ENCODE data around the gene TEN1. TPM values are rescaled to one million over a fixed set of nuclear protein-coding genes. Genes with fewer than 3 reads are reported as not detected.

Gene TEN1
- total RNA-seq, 2 experiments from 2014 or later = 15.0 to 15.8 TPM

DNA sequence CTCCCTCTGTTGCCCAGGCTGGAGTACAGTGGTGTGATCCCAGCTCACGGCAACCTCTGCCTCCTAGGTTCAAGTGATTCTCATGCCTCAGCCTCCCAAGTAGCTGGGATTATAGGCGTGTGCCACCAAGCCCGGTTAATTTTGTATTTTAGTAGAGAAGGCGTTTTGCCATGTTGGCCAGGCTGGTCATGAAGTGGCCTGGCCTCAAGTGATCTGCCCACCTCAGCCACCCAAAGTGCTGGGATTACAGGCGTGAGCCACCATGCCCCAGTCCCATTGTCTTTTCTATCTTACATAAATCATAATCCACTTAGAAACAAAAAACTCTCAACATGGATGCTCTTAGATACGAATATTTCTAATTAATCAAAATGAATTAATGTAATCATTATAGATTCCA, 3.9 kb upstream of the TEN1 start:
- CTCF ChIA-PET = interaction anchor here (0.7 kb wide), 1 partner anchor 14 kb away, joined by 4 read pairs; no protein-coding TSS in a partner anchor
- POLR2A ChIA-PET = interaction anchor here (0.7 kb wide), 1 partner anchor 14 kb away, joined by 3 read pairs; no protein-coding TSS in a partner anchor

DNA sequence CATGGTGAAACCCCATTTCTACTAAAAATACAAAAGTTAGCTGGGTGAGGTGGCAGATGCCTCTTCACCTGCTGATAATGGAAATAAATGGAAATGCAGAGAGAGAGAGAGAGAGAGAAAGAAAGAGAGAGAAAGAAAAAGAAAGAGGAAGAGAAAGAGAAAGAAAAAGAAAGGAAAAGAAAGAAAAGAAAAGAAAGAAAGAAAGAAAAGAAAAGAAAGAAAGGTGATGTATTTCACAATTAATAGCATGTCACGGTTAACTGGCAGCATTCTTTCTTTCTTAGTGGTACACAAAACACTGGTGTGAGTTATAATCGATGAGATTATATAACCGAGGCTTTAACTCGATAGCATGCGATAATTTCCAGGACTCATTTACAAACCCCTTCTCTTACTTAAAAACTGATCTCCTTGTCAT, 3.3 kb upstream of the TEN1 start:
- CTCF ChIA-PET = interaction anchor here (0.7 kb wide), 1 partner anchor 15 kb away, joined by 4 read pairs; no protein-coding TSS in a partner anchor
- POLR2A ChIA-PET = interaction anchor here (0.6 to 0.7 kb wide), 2 partner anchors 15 to 380 kb away, joined by 3 to 5 read pairs; no protein-coding TSS in a partner anchor

DNA sequence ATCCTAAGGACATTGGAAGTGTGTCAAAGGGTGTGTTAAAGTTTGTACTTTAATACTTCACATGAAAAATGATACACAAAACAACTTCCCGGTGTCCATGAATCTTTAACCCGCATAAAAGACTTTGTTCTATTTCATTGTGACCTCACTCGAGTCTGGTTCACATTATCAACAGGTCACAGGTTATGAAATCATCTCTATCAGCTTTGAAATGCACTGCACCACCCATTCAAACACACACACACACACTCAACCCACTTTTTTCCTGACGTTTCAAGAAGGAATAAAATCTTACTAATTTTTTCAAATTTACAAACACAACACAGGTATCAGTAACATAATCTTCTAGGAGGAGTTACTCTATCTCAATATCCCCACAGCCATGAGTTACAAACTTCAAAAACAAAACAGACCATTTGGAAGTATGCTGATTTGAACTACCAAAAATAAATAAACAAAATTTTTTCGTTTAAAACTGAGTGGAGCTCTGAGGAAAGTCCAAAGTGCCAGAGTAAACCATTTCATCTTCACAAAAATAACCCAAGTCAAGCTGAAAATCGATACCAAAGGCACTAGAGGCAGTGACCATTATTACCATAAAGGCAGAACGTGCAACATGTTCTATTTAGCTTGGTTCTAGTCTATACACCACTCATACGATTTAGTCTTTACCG, 2.7 kb upstream of the TEN1 start:
- CTCF ChIA-PET = interaction anchor here (0.8 to 0.9 kb wide), 2 partner anchors 71 to 293 kb away, joined by 3 to 5 read pairs; no protein-coding TSS in a partner anchor
- POLR2A ChIA-PET = interaction anchor here (0.6 kb wide), 1 partner anchor 379 kb away, joined by 5 read pairs; no protein-coding TSS in a partner anchor

DNA sequence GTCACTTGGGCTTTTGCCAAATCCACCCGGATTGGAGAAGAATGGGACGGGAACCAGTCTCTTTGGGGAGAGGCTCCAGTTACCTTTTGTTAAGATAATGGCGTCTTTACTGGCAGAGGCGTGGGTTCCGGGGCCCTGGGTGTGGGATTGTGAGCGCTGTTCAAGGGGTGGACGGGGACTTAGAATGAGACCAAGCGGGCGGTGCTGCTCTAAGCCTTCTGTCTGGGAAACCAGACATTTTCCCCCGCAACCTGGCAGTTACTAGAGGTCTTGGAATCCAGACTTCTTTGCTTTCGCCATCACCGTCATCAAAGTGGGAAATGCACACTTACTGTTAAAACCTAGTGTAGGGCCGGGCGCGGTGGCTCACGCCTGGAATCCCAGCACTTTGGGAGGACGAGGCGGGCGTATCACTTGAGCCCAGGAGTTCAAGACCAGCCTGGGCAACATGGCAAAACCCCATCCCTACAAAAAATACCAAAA, 706 bp downstream of the TEN1 start:
- CTCF ChIA-PET = interaction anchor here (0.7 to 1.9 kb wide), 2 partner anchors 59 to 74 kb away, joined by 3 to 5 read pairs; no protein-coding TSS in a partner anchor

GRCh38 chr17:75980188-75981018, 1.4 kb downstream of the TEN1 start:
- ChIA-PET CTCF (interaction anchor here (0.5 to 1.9 kb wide), 4 partner anchors 59 to 235 kb away, joined by 3 to 5 read pairs (median 4); no protein-coding TSS in a partner anchor), POLR2A (interaction anchor here (0.7 kb wide), 3 partner anchors 9 to 119 kb away, joined by 3 to 4 read pairs (median 3); no protein-coding TSS in a partner anchor)

More for the DNA sequence above, 706 bp downstream of the TEN1 start:
- POLR2A ChIA-PET = interaction anchor here (0.7 kb wide), 2 partner anchors 8 to 62 kb away, joined by 3 read pairs; no protein-coding TSS in a partner anchor

GRCh38 chr17:75981019-75981615, 2.1 kb downstream of the TEN1 start:
- CTCF ChIA-PET = interaction anchor here (0.5 to 1.9 kb wide), 2 partner anchors 76 to 234 kb away, joined by 3 to 5 read pairs; no protein-coding TSS in a partner anchor

GRCh38 chr17:75983501-75984181, 4.6 kb downstream of the TEN1 start:
- ChIA-PET POLR2A (no interaction called here), CTCF (no interaction called here)

More at GRCh38 chr17:75981019-75981615, 2.1 kb downstream of the TEN1 start:
- POLR2A ChIA-PET = interaction anchor here (0.7 kb wide), 1 partner anchor 76 kb away, joined by 3 read pairs; no protein-coding TSS in a partner anchor

DNA sequence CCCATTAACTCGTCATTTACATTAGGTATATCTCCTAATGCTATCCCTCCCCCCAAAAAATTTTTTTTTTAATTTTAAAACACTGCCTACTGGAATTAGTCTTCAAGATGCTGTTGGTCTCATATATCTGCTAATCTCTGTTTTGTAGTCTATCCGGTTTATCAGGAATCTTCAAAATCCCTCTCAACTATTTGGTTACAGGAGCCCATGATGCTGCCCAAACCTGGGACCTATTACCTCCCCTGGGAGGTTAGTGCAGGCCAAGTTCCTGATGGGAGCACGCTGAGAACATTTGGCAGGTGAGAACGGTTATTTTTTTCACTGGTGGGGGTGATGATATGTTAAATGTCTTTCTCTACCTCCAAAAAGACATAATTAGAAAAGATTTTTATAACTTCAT, 6.9 kb downstream of the TEN1 start:
- CTCF ChIA-PET = no interaction called here
- POLR2A ChIA-PET = no interaction called here

DNA sequence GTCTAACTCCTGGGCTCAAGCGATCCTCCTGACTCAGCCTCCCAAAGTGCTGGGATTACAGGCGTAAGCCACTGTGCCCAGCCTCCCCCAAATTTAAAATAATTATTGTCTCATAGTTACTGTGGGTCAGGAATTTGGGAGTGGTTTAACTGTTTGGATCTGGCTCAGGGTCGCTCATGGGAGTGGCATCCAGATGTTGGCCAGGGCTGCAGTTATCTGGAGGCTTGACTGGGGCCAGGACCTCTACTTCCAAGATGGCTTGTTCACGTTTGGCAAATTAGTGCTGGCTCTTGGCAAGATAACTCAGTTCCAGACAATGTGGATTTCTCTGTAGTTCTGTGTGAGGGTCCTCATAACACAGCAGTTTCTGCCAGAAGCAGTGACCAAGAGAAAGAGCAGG, 8.0 kb downstream of the TEN1 start:
- ChIA-PET POLR2A (no interaction called here), CTCF (interaction anchor here (0.7 to 1.2 kb wide), 2 partner anchors 21 to 24 kb away, joined by 3 to 4 read pairs; no protein-coding TSS in a partner anchor)

- CTCF ChIA-PET = interaction anchor here (1.9 kb wide), 1 partner anchor 14 kb away, joined by 8 read pairs; no protein-coding TSS in a partner anchor
- POLR2A ChIA-PET = interaction anchor here (0.6 kb wide), 1 partner anchor 35 kb away, joined by 3 read pairs; no protein-coding TSS in a partner anchor
Measured at GRCh38 chr17:75991396-75991795, 12.4 kb downstream of the TEN1 start.

GRCh38 chr17:75994802-75995370, 15.8 kb downstream of the TEN1 start:
- CTCF ChIA-PET = interaction anchor here (2.3 to 2.5 kb wide), 2 partner anchors 10 to 90 kb away, joined by 6 to 8 read pairs; partner anchors contain the start of gene MRPL38
- POLR2A ChIA-PET = no interaction called here

- CTCF ChIA-PET = interaction anchor here (2.3 to 2.5 kb wide), 2 partner anchors 9 to 90 kb away, joined by 6 to 8 read pairs; partner anchors contain the start of gene MRPL38
- POLR2A ChIA-PET = no interaction called here
Measured at GRCh38 chr17:75995385-75995925, 16.4 kb downstream of the TEN1 start.

DNA sequence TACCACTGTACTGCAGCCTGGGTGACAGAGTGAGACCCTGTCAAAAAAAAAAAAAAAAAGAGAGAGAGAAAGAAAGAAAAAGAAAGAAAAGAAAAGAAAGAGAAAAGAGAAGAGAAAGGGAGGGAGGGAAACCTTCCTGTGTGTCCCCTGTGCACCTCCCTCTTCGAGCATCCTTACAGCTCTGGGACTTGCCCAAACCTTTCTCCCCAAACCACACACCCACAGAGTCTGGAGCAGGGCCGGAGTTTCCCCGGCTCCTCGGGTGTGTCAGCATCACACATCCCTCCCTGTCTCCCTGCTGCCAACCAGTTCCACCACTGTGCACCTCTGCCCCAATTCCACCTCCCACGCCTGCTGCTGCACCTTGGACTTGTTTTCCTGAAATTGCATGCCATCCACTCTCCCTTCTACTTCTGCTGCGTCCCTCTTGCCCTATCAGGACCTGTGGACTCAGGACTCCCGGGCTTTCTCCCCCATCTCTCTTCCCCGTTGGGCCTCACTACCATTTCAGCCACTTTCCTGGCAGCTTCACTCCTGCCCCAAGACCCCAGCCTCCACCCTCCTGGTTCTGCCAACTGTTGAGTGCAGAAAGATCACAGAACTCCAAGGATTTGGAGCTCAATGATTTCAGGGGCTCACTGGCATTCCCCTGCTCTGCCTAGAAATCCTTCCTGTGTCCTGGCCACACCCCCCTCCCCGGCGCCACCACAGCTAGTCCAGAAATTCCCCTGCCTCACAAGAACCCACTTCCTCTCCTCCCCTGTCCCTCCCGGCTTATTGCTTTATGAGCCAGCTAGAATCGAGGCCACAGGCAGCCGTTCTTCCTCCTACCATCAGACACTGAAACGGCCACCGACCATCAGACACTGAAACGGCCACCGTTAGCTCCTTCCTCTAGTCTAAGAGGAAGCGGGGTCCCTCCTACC, 17.9 kb downstream of the TEN1 start:
- CTCF ChIA-PET = interaction anchor here (0.6 to 2.5 kb wide), 4 partner anchors 60 to 103 kb away, joined by 3 to 6 read pairs (median 4); partner anchors contain the start of gene MRPL38
- POLR2A ChIA-PET = interaction anchor here (0.5 kb wide), 1 partner anchor 249 kb away, joined by 4 read pairs; no protein-coding TSS in a partner anchor

GRCh38 chr17:75998327-75998795, 19.3 kb downstream of the TEN1 start:
- ChIA-PET CTCF (interaction anchor here (1.0 kb wide), 1 partner anchor 16 kb away, joined by 7 read pairs; no protein-coding TSS in a partner anchor), POLR2A (no interaction called here)

DNA sequence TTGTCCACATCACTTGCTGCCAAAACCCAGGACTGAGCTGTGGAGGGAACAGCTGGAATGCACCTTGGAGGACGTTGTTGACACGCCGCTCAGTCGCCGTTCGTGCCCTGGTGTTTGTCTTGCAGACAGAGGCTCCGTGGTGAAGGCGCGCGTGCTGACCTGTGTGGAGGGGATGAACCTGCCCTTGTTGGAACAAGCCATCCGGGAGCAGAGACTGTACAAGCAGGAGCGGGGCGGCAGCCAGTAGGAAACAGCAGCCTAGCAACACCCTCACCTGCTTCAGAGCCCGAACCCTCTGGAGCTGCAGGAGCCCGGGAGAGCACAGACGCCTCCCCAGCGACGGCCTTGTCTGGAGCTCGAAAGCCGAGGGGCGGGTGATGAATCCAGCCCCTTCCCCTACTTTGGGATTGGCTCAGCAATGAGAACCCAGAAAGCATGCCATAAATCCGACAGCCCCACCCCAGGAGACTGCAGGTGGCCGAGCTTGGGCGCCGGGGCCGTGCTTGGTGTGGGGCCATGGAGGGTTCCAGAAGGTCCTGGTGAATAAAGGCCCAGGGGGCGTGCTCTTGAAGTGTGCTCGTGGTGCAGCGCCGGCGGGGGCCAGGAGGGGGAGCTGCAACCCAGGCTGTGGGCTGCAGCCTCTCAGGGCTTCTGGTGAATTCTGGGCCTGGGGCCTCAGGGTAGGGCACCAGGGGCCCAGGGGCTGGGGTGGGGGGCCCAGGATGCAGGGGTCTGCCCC, 21.1 kb downstream of the TEN1 start:
- ChIA-PET CTCF (interaction anchor here (0.5 to 7.1 kb wide), 8 partner anchors 8 to 307 kb away, joined by 3 to 59 read pairs (median 4); partner anchors contain the start of gene MRPL38), POLR2A (no interaction called here)
